Endothelial cell of umbilical vein (primary cell): ENCODE measurements around the gene CCR2. TPM values are rescaled to one million over a fixed set of nuclear protein-coding genes. Genes with fewer than 3 reads are reported as not detected.
A peak's percentile ranks its signal among the peaks of the same experiment; 100 is the strongest.

Experiments
- BruUV-seq: library from RNA; stranded (reverse); fragments of 400-500 nt; replicated peaks from 2 replicates; lab custom pipeline; 2021; lab: Mats Ljungman, UMichigan
- CTCF ChIA-PET: fragments of 300-600, 350-600 bp; sonication (Branson Sonifier 250); formaldehyde crosslinking; loops from one replicate; lab custom pipeline; 2021; ENCODE audit warnings: antibody characterized with exemption, inconsistent platforms; lab: Charles Lee
- POLR2A ChIA-PET: fragments of 300-600, 350-600 bp; sonication (Branson Sonifier 250); formaldehyde crosslinking; loops from one replicate; lab custom pipeline; 2021; ENCODE audit warnings: antibody characterized with exemption, inconsistent platforms; lab: Charles Lee
- DNase-seq: peaks from one replicate; pipeline ENCODE4 v3.0.0-alpha.2; 2011; ENCODE audit warnings: low read depth, low spot score
- FAIRE-seq: peaks from 2 replicates; lab custom pipeline; 2011; peaks lifted over from hg19 to GRCh38; lab: Jason Lieb, UNC
- H2AFZ ChIP-seq: 2 replicates; pipeline ENCODE4 v1.6.0; 2012; ENCODE audit warnings: low read depth, low read length, control low read depth, inconsistent platforms
- H3K27ac ChIP-seq: 2 replicates; pipeline ENCODE4 v1.5.1; 2011; ENCODE audit warnings: low read depth, mild to moderate bottlenecking, control low read depth, low read length, moderate library complexity; ENCODE audit not compliant: insufficient read depth
- H3K27me3 ChIP-seq, 2 experiments: 2 replicates each; pipeline versions ENCODE4 v1.6.0 to v1.6.1; 2011; ENCODE audit warnings: low read length in 2 of 2, mixed read lengths in 1 of 2; ENCODE audit not compliant: control insufficient read depth in 2 of 2, insufficient read depth in 2 of 2
- H3K36me3 ChIP-seq, 2 experiments: 2 replicates in 1 of 2; 3 replicates in 1 of 2; pipeline ENCODE4 v1.5.1; 2011; ENCODE audit warnings: low read length in 2 of 2, mild to moderate bottlenecking in 1 of 2, moderate library complexity in 1 of 2; ENCODE audit not compliant: control insufficient read depth in 2 of 2, insufficient read depth in 2 of 2; ENCODE audit errors: extremely low read depth in 1 of 2
- H3K4me1 ChIP-seq: 3 replicates; pipeline ENCODE4 v1.5.1; 2011; ENCODE audit warnings: mild to moderate bottlenecking, low read length; ENCODE audit not compliant: control insufficient read depth, insufficient read depth; ENCODE audit errors: extremely low read depth
- H3K4me2 ChIP-seq: 2 replicates; pipeline ENCODE4 v1.6.1; 2011; ENCODE audit warnings: low read length, control low read depth, mixed read lengths; ENCODE audit not compliant: insufficient read depth
- H3K4me3 ChIP-seq, 3 experiments: fragments of 200-600 bp in 1 of 3; sonication (generic), shearing (Covaris generic) in 1 of 3; replicated peaks in 1 of 3; 2 replicates each; pipeline ENCODE4 v1.5.1; 2011 to 2016; ENCODE audit warnings: control low read depth in 3 of 3, low read length in 3 of 3, mild to moderate bottlenecking in 2 of 3, inconsistent platforms in 1 of 3, low read depth in 1 of 3, moderate library complexity in 1 of 3; ENCODE audit not compliant: insufficient read depth in 1 of 3
- H3K79me2 ChIP-seq: 2 replicates; pipeline ENCODE4 v1.6.0; 2012; ENCODE audit warnings: low read length, inconsistent platforms; ENCODE audit not compliant: control insufficient read depth, insufficient read depth
- H3K9ac ChIP-seq: replicated peaks from 2 replicates; pipeline ENCODE3; 2011; ENCODE audit warnings: low read length, control low read depth; ENCODE audit not compliant: insufficient read depth; ENCODE audit errors: extremely low read depth
- H3K9me1 ChIP-seq: replicated peaks from 3 replicates; pipeline ENCODE4 v1.6.0; 2011; ENCODE audit warnings: mild to moderate bottlenecking, low read length; ENCODE audit not compliant: control insufficient read depth, insufficient read depth; ENCODE audit errors: extremely low read depth
- H3K9me3 ChIP-seq: replicated peaks from 2 replicates; pipeline ENCODE4 v1.5.1; 2012; ENCODE audit warnings: low read length, inconsistent platforms; ENCODE audit not compliant: control insufficient read depth, insufficient read depth
- H4K20me1 ChIP-seq: replicated peaks from 2 replicates; pipeline ENCODE3; 2011; ENCODE audit warnings: mild to moderate bottlenecking, low read length; ENCODE audit not compliant: control insufficient read depth, insufficient read depth; ENCODE audit errors: extremely low read depth
- CTCF ChIP-seq, 2 donors: IDR thresholded peaks; 1 replicate in 1 of 2; 2 replicates in 1 of 2; pipeline ENCODE4 v1.5.1; 2011; ENCODE audit warnings: low read length in 2 of 2, mild to moderate bottlenecking in 2 of 2, moderate library complexity in 2 of 2, control low read depth in 1 of 2, inconsistent platforms in 1 of 2, low read depth in 1 of 2; ENCODE audit not compliant: insufficient read depth in 1 of 2; ENCODE audit errors: extremely low read depth in 1 of 2
- EZH2 ChIP-seq: IDR thresholded peaks from 2 replicates; pipeline ENCODE4 v1.6.1; 2012; ENCODE audit warnings: borderline replicate concordance, low read depth, mild to moderate bottlenecking, moderate library complexity, low read length, inconsistent platforms; ENCODE audit not compliant: severe bottlenecking
- FOS ChIP-seq: IDR thresholded peaks from 2 replicates; pipeline ENCODE4 v1.6.1; 2011; ENCODE audit warnings: mild to moderate bottlenecking, low read length, moderate library complexity, borderline replicate concordance; ENCODE audit not compliant: insufficient read depth
- GATA2 ChIP-seq: IDR thresholded peaks from 2 replicates; pipeline ENCODE4 v1.7.0; 2011; ENCODE audit warnings: low read depth, mild to moderate bottlenecking, moderate library complexity, mixed read lengths, low read length; ENCODE audit not compliant: insufficient read length, insufficient read depth
- JUN ChIP-seq: IDR thresholded peaks from 2 replicates; pipeline ENCODE4 v1.6.1; 2011; ENCODE audit warnings: borderline replicate concordance, low read depth; ENCODE audit not compliant: insufficient read length, insufficient read depth
- MYC ChIP-seq: IDR thresholded peaks from one replicate; pipeline ENCODE4 v1.6.1; 2011; ENCODE audit warnings: mild to moderate bottlenecking, low read depth, low read length
- POLR2A ChIP-seq: IDR thresholded peaks from 2 replicates; pipeline ENCODE4 v1.6.1; 2012; ENCODE audit warnings: low read depth, mild to moderate bottlenecking, control low read depth, low read length
- POLR2AphosphoS5 ChIP-seq: IDR thresholded peaks from 2 replicates; pipeline ENCODE4 v1.6.1; 2012; ENCODE audit warnings: low read depth, mild to moderate bottlenecking, control low read depth, low read length, moderate library complexity; ENCODE audit not compliant: insufficient read depth
- dilution Hi-C: fragments of 300-500 bp; cut with MboI; formaldehyde crosslinking; loops from one replicate; pipeline ENCODE4 v1.15.0; 2019; ENCODE audit warnings: low sequenced_read_pairs; ENCODE audit not compliant: extremely low pct_ligation_motif_present
- intact Hi-C: fragments of 100-400 bp; cut with micrococcal nuclease; formaldehyde crosslinking; loops from one replicate; pipeline ENCODE4 v1.10.0; 2022
- polyA plus RNA-seq, 4 experiments: library from polyadenylated mRNA; depleted of rRNA in 3 of 4; stranded (reverse) in 3 of 4; unstranded in 1 of 4; fragments of >200 nt; gene quantifications; 2 replicates each; pipeline versions ENCODE4 v1.2.1 to v1.2.3, GENCODE V29; 2011 to 2012; ENCODE audit warnings: missing spikeins in 1 of 4
- total RNA-seq: library from RNA; stranded (reverse); gene quantifications from 2 replicates; pipeline ENCODE4 v1.2.3, GENCODE V29; 2021
- TF ChIP-seq, protein P1 (sequence below): IDR thresholded peaks from 2 replicates; pipeline ENCODE4 v1.6.1; 2011; ENCODE audit not compliant: insufficient read depth, insufficient read length

Gene CCR2
- total and polyA plus RNA-seq, 2 donors (not counting 3 experiments of a cell fraction or from before 2014, with no cell fraction given): not detected

DNA sequence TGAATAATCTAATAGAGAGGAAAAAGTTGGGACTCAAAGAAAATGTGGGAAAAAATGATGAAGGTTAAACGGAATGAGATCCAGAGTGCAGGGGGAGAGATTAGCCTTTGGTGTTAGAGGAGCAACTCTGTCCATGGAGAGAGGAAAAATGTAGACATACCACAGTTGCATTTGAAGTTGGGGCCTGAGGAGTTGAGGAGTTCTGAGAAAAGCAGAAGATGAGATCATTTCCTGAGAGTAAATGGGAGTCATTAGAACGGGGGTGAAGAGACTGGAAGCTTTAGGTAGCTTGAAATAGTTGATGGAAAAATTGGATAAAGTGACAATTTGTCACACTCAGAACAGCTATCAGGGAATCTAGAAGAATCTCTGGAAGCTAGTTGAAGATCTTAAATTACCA lies 45.6 kb downstream of the CCR2 start:
- POLR2A ChIA-PET: no interaction called here
- Histone ChIP-seq H3K4me3 (no peak overlapping the region), H3K9me1 (no peaks in the 10 kb centered on the region), H3K9me3 (no peaks in the 10 kb centered on the region), H3K27me3 (no peaks in the 10 kb centered on the region), H3K79me2 (no peaks in the 10 kb centered on the region), H4K20me1 (no peaks in the 10 kb centered on the region), H3K4me1 (peaks cover 12% of the 10 kb centered on the region), H3K9ac (no peak overlapping the region), H2AFZ (peak overlapping the region; percentile 30), H3K27ac (no peak overlapping the region), H3K4me2 (no peak overlapping the region), H3K36me3 (no peaks in the 10 kb centered on the region)
- TF ChIP-seq GATA2 (no peak), POLR2AphosphoS5 (no peak), FOS (no peak), JUN (no peak), POLR2A (no peak), EZH2 (no peak), MYC (no peak), CTCF (IDR thresholded peaks at IDR 0.05; ENCODE audit: extremely low read depth in 1 of 2, insufficient read depth in 1 of 2, low read depth in 1 of 2, low read length in 2 of 2) (no peak)
- TF ChIP-seq, protein P1, sequence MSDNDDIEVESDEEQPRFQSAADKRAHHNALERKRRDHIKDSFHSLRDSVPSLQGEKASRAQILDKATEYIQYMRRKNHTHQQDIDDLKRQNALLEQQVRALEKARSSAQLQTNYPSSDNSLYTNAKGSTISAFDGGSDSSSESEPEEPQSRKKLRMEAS: no peak
- no TSS peak for BruUV-seq
- dilution Hi-C loops (no loop called here), intact Hi-C loops (no loop called here)
- peak; percentile 15 for DNase-seq
- FAIRE-seq: peak; percentile 46
- CTCF ChIA-PET: interaction anchor here (1.2 to 3.8 kb wide), 5 partner anchors 12 to 123 kb away, joined by 3 to 13 read pairs (median 4); no protein-coding TSS in a partner anchor
